ENCODE results near the gene MED15.

- TF ChIP-seq, protein P1, sequence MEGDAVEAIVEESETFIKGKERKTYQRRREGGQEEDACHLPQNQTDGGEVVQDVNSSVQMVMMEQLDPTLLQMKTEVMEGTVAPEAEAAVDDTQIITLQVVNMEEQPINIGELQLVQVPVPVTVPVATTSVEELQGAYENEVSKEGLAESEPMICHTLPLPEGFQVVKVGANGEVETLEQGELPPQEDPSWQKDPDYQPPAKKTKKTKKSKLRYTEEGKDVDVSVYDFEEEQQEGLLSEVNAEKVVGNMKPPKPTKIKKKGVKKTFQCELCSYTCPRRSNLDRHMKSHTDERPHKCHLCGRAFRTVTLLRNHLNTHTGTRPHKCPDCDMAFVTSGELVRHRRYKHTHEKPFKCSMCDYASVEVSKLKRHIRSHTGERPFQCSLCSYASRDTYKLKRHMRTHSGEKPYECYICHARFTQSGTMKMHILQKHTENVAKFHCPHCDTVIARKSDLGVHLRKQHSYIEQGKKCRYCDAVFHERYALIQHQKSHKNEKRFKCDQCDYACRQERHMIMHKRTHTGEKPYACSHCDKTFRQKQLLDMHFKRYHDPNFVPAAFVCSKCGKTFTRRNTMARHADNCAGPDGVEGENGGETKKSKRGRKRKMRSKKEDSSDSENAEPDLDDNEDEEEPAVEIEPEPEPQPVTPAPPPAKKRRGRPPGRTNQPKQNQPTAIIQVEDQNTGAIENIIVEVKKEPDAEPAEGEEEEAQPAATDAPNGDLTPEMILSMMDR (conservative IDR thresholded peaks at IDR 0.05; ENCODE audit: low read length): no peak
- TF ChIP-seq EZH2phosphoT487 (IDR thresholded peaks at IDR 0.05; ENCODE audit: borderline replicate concordance): no peak
These were observed 12.2 kb upstream of the MED15 start, which contains the start of gene KLHL22 for GRCh38 chr22:20494978-20495860.
